Ovary (tissue), 3 donors: ENCODE data around the gene SUMF1.

Source experiments
- EP300 ChIP-seq: sonication (generic); formaldehyde crosslinking; IDR thresholded peaks from one replicate; pipeline ENCODE4 v1.6.1; 2017; ENCODE audit warnings: antibody characterized with exemption
- TF ChIP-seq, protein P1 (sequence below), 3 donors: fragments of 450-650 bp in 2 of 3; fragments of 200-600 bp in 1 of 3; IDR thresholded peaks; one replicate each; pipeline versions ENCODE4 v1.5.1 to v1.8.0; 2016 to 2022; ENCODE audit warnings: antibody characterized with exemption in 3 of 3, mild to moderate bottlenecking in 1 of 3
- donor health status: DM: no; HTN: no; CAD: no.

DNA sequence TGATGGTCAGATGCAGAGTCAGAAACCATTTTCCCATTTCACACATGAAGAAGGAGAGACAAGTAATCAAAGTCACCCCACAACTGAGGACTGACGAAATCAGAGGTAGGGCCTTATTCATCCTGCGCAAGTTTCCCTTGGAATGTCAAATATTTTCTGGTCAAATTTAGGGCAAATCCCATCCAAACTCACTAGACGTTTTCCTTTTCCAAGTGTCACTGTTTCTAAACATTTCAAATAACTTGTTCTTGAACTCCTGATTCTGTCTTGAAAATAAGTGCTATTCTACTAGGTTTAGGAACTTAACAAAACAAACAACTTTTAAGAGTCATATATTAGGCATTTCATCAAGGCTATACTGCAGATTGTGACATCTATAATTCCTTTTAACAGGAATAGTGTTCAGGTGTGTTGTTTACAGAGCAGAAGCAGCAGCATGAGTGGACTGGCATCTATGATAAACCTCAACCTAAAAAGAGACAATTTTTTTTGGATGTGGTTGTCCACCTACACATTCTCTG lies 40.7 kb downstream of the SUMF1 start:
- TF ChIP-seq EP300 = no peak
- TF ChIP-seq, protein P1, sequence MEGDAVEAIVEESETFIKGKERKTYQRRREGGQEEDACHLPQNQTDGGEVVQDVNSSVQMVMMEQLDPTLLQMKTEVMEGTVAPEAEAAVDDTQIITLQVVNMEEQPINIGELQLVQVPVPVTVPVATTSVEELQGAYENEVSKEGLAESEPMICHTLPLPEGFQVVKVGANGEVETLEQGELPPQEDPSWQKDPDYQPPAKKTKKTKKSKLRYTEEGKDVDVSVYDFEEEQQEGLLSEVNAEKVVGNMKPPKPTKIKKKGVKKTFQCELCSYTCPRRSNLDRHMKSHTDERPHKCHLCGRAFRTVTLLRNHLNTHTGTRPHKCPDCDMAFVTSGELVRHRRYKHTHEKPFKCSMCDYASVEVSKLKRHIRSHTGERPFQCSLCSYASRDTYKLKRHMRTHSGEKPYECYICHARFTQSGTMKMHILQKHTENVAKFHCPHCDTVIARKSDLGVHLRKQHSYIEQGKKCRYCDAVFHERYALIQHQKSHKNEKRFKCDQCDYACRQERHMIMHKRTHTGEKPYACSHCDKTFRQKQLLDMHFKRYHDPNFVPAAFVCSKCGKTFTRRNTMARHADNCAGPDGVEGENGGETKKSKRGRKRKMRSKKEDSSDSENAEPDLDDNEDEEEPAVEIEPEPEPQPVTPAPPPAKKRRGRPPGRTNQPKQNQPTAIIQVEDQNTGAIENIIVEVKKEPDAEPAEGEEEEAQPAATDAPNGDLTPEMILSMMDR (IDR thresholded peaks at IDR 0.05) = no peak
